ENCODE measurements around the gene GPR17.

Gene GPR17

DNA sequence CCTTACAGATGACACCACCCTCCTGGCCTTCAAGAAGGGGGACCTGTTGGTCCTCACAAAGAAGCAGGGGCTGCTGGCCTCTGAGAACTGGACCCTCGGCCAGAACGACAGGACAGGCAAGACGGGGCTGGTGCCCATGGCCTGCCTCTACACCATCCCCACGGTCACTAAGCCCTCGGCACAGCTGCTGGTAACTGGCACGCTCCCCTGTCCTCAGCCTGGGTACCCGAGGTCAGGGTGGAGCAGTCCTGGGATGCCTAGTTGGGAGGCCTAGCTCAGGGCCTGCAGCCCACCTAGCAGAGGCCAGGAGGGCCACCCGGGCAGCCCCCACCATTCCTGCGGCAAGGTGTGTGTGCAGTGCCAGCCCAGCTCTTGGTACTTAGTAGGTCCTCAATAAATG, 16.3 kb upstream of the GPR17 start:
- TF ChIP-seq, protein P1, sequence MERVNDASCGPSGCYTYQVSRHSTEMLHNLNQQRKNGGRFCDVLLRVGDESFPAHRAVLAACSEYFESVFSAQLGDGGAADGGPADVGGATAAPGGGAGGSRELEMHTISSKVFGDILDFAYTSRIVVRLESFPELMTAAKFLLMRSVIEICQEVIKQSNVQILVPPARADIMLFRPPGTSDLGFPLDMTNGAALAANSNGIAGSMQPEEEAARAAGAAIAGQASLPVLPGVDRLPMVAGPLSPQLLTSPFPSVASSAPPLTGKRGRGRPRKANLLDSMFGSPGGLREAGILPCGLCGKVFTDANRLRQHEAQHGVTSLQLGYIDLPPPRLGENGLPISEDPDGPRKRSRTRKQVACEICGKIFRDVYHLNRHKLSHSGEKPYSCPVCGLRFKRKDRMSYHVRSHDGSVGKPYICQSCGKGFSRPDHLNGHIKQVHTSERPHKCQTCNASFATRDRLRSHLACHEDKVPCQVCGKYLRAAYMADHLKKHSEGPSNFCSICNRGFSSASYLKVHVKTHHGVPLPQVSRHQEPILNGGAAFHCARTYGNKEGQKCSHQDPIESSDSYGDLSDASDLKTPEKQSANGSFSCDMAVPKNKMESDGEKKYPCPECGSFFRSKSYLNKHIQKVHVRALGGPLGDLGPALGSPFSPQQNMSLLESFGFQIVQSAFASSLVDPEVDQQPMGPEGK (CRISPR knock-in tag; IDR thresholded peaks at IDR 0.05; ENCODE audit: borderline replicate concordance) = no peak
- no peak for TF ChIP-seq ZNF70 (CRISPR knock-in tag; IDR thresholded peaks at IDR 0.05)
- TF ChIP-seq, protein P2, sequence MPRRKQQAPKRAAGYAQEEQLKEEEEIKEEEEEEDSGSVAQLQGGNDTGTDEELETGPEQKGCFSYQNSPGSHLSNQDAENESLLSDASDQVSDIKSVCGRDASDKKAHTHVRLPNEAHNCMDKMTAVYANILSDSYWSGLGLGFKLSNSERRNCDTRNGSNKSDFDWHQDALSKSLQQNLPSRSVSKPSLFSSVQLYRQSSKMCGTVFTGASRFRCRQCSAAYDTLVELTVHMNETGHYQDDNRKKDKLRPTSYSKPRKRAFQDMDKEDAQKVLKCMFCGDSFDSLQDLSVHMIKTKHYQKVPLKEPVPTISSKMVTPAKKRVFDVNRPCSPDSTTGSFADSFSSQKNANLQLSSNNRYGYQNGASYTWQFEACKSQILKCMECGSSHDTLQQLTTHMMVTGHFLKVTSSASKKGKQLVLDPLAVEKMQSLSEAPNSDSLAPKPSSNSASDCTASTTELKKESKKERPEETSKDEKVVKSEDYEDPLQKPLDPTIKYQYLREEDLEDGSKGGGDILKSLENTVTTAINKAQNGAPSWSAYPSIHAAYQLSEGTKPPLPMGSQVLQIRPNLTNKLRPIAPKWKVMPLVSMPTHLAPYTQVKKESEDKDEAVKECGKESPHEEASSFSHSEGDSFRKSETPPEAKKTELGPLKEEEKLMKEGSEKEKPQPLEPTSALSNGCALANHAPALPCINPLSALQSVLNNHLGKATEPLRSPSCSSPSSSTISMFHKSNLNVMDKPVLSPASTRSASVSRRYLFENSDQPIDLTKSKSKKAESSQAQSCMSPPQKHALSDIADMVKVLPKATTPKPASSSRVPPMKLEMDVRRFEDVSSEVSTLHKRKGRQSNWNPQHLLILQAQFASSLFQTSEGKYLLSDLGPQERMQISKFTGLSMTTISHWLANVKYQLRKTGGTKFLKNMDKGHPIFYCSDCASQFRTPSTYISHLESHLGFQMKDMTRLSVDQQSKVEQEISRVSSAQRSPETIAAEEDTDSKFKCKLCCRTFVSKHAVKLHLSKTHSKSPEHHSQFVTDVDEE (CRISPR knock-in tag; IDR thresholded peaks at IDR 0.05) = no peak
- TF ChIP-seq ZNF565 (CRISPR knock-in tag; conservative IDR thresholded peaks at IDR 0.05; ENCODE audit: low read depth) = no peak
- TF ChIP-seq RARB (CRISPR knock-in tag; IDR thresholded peaks at IDR 0.05) = no peak
- TF ChIP-seq, protein P3, sequence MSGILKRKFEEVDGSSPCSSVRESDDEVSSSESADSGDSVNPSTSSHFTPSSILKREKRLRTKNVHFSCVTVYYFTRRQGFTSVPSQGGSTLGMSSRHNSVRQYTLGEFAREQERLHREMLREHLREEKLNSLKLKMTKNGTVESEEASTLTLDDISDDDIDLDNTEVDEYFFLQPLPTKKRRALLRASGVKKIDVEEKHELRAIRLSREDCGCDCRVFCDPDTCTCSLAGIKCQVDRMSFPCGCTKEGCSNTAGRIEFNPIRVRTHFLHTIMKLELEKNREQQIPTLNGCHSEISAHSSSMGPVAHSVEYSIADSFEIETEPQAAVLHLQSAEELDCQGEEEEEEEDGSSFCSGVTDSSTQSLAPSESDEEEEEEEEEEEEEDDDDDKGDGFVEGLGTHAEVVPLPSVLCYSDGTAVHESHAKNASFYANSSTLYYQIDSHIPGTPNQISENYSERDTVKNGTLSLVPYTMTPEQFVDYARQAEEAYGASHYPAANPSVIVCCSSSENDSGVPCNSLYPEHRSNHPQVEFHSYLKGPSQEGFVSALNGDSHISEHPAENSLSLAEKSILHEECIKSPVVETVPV (CRISPR knock-in tag; IDR thresholded peaks at IDR 0.05) = no peak
- TF ChIP-seq TCF4 (CRISPR knock-in tag; IDR thresholded peaks at IDR 0.05; ENCODE audit: borderline replicate concordance) = no peak
- no peak for TF ChIP-seq ARNTL (CRISPR knock-in tag; IDR thresholded peaks at IDR 0.05; ENCODE audit: borderline replicate concordance, low read depth)
- no peak for TF ChIP-seq SNAI2 (CRISPR knock-in tag; IDR thresholded peaks at IDR 0.05)
- TF ChIP-seq TOX (CRISPR knock-in tag; IDR thresholded peaks at IDR 0.05; ENCODE audit: borderline replicate concordance) = no peak
- ATAC-seq = no peak

DNA sequence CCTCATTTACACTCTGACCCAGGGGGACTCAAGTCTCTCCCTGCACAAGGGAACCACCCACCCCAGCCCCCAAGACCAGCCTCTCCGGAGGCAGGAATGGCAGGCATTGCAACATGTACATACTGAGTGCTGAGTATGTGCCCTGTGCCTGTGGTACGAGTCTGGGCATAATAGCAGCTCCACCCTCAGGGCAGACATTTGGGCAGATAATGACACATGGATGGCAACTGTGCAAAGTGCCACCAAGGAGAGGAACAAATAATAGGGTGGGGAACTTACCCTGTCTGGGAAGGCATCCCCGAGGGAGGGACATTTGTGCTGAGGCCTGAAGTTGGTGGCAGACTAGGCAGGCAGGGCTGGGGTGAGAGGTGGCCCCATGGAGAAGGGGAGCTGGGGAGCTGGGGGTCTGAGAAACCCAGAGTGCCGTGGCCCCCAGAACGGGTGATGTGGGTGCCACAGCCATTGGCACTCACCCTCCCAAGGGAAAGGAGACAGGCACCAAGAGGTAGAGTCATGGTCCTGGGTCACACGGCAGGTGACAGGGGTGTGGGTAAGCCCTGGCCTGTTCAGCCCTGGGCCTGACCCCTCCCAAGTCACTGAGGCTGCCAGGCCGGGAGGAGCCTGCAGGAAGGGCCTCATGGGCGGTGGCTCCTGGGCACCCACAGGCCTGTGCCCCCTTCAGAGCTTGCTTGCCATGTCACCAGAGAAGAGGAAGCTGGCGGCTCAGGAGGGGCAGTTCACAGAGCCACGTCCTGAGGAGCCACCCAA, 15.7 kb upstream of the GPR17 start:
- no peak for ATAC-seq
- no peak for TF ChIP-seq SNAI2 (CRISPR knock-in tag; IDR thresholded peaks at IDR 0.05)
- no peak for TF ChIP-seq ISL1 (CRISPR knock-in tag; IDR thresholded peaks at IDR 0.05)
- no peak for TF ChIP-seq PPARA (CRISPR knock-in tag; IDR thresholded peaks at IDR 0.05; ENCODE audit: borderline replicate concordance)
- no peak for TF ChIP-seq CSDC2 (CRISPR knock-in tag; IDR thresholded peaks at IDR 0.05)
- TF ChIP-seq, protein P2 (CRISPR knock-in tag; IDR thresholded peaks at IDR 0.05) = no peak
- TF ChIP-seq RARB (CRISPR knock-in tag; IDR thresholded peaks at IDR 0.05) = no peak
- TF ChIP-seq GLIS3 (CRISPR knock-in tag; IDR thresholded peaks at IDR 0.05) = no peak
- TF ChIP-seq ARNTL (CRISPR knock-in tag; IDR thresholded peaks at IDR 0.05; ENCODE audit: borderline replicate concordance, low read depth) = no peak
- no peak for TF ChIP-seq TCF4 (CRISPR knock-in tag; IDR thresholded peaks at IDR 0.05; ENCODE audit: borderline replicate concordance)
- no peak for TF ChIP-seq OSR1 (CRISPR knock-in tag; IDR thresholded peaks at IDR 0.05)
- TF ChIP-seq, protein P1 (CRISPR knock-in tag; IDR thresholded peaks at IDR 0.05; ENCODE audit: borderline replicate concordance) = no peak
- TF ChIP-seq ZNF70 (CRISPR knock-in tag; IDR thresholded peaks at IDR 0.05) = no peak
- no peak for TF ChIP-seq ZNF565 (CRISPR knock-in tag; conservative IDR thresholded peaks at IDR 0.05; ENCODE audit: low read depth)
- no peak for TF ChIP-seq ZFP30 (CRISPR knock-in tag; IDR thresholded peaks at IDR 0.05)
- no peak for TF ChIP-seq ZNF8 (CRISPR knock-in tag; IDR thresholded peaks at IDR 0.05)
- TF ChIP-seq, protein P4, sequence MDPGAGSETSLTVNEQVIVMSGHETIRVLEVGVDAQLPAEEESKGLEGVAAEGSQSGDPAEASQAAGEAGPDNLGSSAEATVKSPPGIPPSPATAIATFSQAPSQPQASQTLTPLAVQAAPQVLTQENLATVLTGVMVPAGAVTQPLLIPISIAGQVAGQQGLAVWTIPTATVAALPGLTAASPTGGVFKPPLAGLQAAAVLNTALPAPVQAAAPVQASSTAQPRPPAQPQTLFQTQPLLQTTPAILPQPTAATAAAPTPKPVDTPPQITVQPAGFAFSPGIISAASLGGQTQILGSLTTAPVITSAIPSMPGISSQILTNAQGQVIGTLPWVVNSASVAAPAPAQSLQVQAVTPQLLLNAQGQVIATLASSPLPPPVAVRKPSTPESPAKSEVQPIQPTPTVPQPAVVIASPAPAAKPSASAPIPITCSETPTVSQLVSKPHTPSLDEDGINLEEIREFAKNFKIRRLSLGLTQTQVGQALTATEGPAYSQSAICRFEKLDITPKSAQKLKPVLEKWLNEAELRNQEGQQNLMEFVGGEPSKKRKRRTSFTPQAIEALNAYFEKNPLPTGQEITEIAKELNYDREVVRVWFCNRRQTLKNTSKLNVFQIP (CRISPR knock-in tag; IDR thresholded peaks at IDR 0.05; ENCODE audit: borderline replicate concordance, low read depth) = no peak
- no peak for TF ChIP-seq ZFP3 (CRISPR knock-in tag; IDR thresholded peaks at IDR 0.05)
- TF ChIP-seq ESRRG (CRISPR knock-in tag; IDR thresholded peaks at IDR 0.05) = no peak
- TF ChIP-seq TOX (CRISPR knock-in tag; IDR thresholded peaks at IDR 0.05; ENCODE audit: borderline replicate concordance) = no peak
- no peak for TF ChIP-seq ZC3H10 (CRISPR knock-in tag; IDR thresholded peaks at IDR 0.05)

Measured in SK-N-SH treated with all-trans-retinoic acid at 6 μM for 48 hours (cell line).